ENCODE data around the gene CELF5. TPM values are rescaled to one million over a fixed set of nuclear protein-coding genes. Genes with fewer than 3 reads are reported as not detected.

CELF5 gene
- total and polyA plus RNA-seq, 9 of the 15 experiments (the other 6 are each of a cell fraction or from before 2014, with no cell fraction given), result 0.01 to 0.56 (median 0.22) TPM

DNA sequence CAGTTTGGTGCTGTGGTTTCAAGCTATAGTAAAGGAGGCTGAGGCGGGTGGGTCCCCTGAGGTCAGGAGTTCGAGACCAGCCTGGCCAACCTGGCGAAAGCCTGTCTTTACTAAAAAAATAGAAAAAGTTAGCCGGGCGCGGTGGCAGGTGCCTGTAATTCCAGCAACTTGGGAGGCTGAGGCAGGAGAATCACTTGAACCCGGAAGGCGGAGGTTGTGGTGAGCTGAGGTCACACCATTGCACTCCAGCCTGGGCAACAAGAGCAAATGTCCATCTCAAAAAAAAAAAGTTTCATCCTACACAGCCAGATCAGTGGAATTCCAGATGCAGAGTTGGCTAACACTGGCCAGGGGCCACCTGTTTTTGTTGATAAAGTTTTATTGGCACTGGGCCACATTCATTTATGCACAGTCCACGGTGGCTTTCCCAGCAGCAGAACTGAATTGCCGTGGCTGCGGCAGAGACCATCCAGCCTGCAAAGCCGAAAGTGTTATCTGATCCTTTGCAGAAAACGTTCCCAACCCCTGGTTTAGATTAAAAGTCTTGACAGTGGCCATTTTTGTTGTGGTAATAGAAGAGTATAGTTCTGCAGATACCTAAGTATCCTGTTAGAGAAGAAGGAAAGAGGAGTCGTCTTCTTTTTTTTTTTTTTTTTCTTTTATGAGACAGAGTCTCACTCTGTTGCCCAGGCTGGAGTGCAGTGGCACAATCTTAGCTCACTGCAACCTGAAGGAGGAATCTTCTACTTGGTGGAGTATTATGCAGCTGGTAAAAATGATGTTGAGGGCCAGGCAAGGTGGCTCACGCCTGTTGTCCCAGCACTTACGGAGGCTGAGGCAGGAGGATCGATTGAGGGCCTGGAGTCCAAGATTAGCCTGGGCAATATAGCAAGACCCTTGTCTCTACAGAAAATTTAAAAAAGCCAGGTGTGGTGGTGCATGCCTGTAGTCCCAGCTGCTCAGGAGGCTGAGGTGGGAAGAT is 30.1 kb upstream of the CELF5 start (continued):
- TF ChIP-seq NFIX (CRISPR knock-in tag; IDR thresholded peaks at IDR 0.05; ENCODE audit: low read depth) (peak; percentile 63; the same call in 1 of the 2 replicates), DMBX1 (CRISPR knock-in tag; IDR thresholded peaks at IDR 0.05; ENCODE audit: borderline replicate concordance) (peak; percentile 55; the same call in 1 of the 2 replicates), EP400 (IDR thresholded peaks at IDR 0.05) (peak; percentile 50; the same call in 1 of the 2 replicates), MYC (IDR thresholded peaks at IDR 0.05; ENCODE audit: low read depth, low read length) (peak; percentile 29), MYC (CRISPR knock-in tag; IDR thresholded peaks at IDR 0.05; ENCODE audit: borderline replicate concordance, low read depth) (no peak), SOX6 (IDR thresholded peaks at IDR 0.05) (peak; percentile 72), NR4A1 (CRISPR knock-in tag; IDR thresholded peaks at IDR 0.05) (no peak), NR4A1 (tag; IDR thresholded peaks at IDR 0.05) (no peak), BRF2 (IDR thresholded peaks at IDR 0.05; ENCODE audit: borderline replicate concordance, insufficient read depth, insufficient read length) (no peak), HDAC2 (IDR thresholded peaks at IDR 0.05) (peak; percentile 43), ARNT (IDR thresholded peaks at IDR 0.05) (peak; percentile 15 to 68; a peak in 1 of 4 replicates), ESRRA (IDR thresholded peaks at IDR 0.05; ENCODE audit: borderline replicate concordance, low read depth) (0 out of 2 replicates have a peak, but pooled peaks have one; percentile 8), ZNF785 (CRISPR knock-in tag; IDR thresholded peaks at IDR 0.05) (no peak), GABPB2 (CRISPR knock-in tag; conservative IDR thresholded peaks at IDR 0.05) (no peak), MCM5 (IDR thresholded peaks at IDR 0.05; ENCODE audit: low read depth) (no peak), ZFP1 (CRISPR knock-in tag; IDR thresholded peaks at IDR 0.05) (no peak), TAF15 (IDR thresholded peaks at IDR 0.05; ENCODE audit: low read depth, low read length) (no peak), POU5F1 (IDR thresholded peaks at IDR 0.05; ENCODE audit: borderline replicate concordance, low read depth, low read length, partially characterized antibody) (no peak), TFAP4 (CRISPR knock-in tag; IDR thresholded peaks at IDR 0.05; ENCODE audit: borderline replicate concordance) (peak; percentile 71)
- TF ChIP-seq, protein P1, sequence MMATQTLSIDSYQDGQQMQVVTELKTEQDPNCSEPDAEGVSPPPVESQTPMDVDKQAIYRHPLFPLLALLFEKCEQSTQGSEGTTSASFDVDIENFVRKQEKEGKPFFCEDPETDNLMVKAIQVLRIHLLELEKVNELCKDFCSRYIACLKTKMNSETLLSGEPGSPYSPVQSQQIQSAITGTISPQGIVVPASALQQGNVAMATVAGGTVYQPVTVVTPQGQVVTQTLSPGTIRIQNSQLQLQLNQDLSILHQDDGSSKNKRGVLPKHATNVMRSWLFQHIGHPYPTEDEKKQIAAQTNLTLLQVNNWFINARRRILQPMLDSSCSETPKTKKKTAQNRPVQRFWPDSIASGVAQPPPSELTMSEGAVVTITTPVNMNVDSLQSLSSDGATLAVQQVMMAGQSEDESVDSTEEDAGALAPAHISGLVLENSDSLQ (IDR thresholded peaks at IDR 0.05), result no peak
- TF ChIP-seq, protein P2, sequence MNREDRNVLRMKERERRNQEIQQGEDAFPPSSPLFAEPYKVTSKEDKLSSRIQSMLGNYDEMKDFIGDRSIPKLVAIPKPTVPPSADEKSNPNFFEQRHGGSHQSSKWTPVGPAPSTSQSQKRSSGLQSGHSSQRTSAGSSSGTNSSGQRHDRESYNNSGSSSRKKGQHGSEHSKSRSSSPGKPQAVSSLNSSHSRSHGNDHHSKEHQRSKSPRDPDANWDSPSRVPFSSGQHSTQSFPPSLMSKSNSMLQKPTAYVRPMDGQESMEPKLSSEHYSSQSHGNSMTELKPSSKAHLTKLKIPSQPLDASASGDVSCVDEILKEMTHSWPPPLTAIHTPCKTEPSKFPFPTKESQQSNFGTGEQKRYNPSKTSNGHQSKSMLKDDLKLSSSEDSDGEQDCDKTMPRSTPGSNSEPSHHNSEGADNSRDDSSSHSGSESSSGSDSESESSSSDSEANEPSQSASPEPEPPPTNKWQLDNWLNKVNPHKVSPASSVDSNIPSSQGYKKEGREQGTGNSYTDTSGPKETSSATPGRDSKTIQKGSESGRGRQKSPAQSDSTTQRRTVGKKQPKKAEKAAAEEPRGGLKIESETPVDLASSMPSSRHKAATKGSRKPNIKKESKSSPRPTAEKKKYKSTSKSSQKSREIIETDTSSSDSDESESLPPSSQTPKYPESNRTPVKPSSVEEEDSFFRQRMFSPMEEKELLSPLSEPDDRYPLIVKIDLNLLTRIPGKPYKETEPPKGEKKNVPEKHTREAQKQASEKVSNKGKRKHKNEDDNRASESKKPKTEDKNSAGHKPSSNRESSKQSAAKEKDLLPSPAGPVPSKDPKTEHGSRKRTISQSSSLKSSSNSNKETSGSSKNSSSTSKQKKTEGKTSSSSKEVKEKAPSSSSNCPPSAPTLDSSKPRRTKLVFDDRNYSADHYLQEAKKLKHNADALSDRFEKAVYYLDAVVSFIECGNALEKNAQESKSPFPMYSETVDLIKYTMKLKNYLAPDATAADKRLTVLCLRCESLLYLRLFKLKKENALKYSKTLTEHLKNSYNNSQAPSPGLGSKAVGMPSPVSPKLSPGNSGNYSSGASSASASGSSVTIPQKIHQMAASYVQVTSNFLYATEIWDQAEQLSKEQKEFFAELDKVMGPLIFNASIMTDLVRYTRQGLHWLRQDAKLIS (CRISPR knock-in tag; IDR thresholded peaks at IDR 0.05), result no peak

Measured in K562 (cell line).